H1 (cell line): Measurements from ENCODE around the gene ACAP1. TPM values are rescaled to one million over a fixed set of nuclear protein-coding genes. Genes with fewer than 3 reads are reported as not detected.

Experiments
- GTF2F1 ChIP-seq: IDR thresholded peaks from 2 replicates; pipeline ENCODE4 v1.6.1; 2012; ENCODE audit warnings: low read depth, low read length, improper control_type of control experiment, borderline replicate concordance
- POLR2AphosphoS5 ChIP-seq: IDR thresholded peaks from 2 replicates; pipeline ENCODE4 v1.6.1; 2011; ENCODE audit warnings: low read depth, low read length
- RBBP5 ChIP-seq: IDR thresholded peaks from 2 replicates; pipeline ENCODE4 v1.7.1; 2012; ENCODE audit warnings: low read depth, mild to moderate bottlenecking, inconsistent platforms, low read length, moderate library complexity, borderline replicate concordance
- RFX5 ChIP-seq: IDR thresholded peaks from 2 replicates; pipeline ENCODE4 v1.6.1; 2011; ENCODE audit warnings: low read depth, low read length, improper control_type of control experiment, borderline replicate concordance
- SIN3A ChIP-seq, 2 experiments: IDR thresholded peaks in 1 of 2; conservative IDR thresholded peaks in 1 of 2; 2 replicates each; pipeline ENCODE4 v1.6.1; 2011 to 2012; ENCODE audit warnings: low read length in 2 of 2, improper control_type of control experiment in 1 of 2, low read depth in 1 of 2, mild to moderate bottlenecking in 1 of 2
- SIRT6 ChIP-seq: IDR thresholded peaks from one replicate; pipeline ENCODE4 v1.7.1; 2012; ENCODE audit warnings: low read length, inconsistent platforms
- SRF ChIP-seq: IDR thresholded peaks from 2 replicates; pipeline ENCODE4 v1.6.1; 2011; ENCODE audit warnings: mild to moderate bottlenecking, low read depth, low read length, moderate library complexity
- SUZ12 ChIP-seq: fragments of 200-600 bp; sonication (generic); IDR thresholded peaks from 2 replicates; pipeline ENCODE4 v1.6.1; 2012; ENCODE audit warnings: mild to moderate bottlenecking, inconsistent platforms, low read length, moderate library complexity, mixed read lengths
- polyA plus RNA-seq, 7 experiments: library from polyadenylated mRNA; depleted of rRNA in 3 of 7; stranded (reverse) in 5 of 7; unstranded in 2 of 7; fragments of >200 nt in 5 of 7; fragments of 200-250 nt in 2 of 7; gene quantifications; 1 replicate in 5 of 7; 2 replicates in 1 of 7; 4 replicates in 1 of 7; pipeline versions ENCODE4 v1.2.1 to v1.2.3, GENCODE V29; 2011 to 2013; ENCODE audit warnings: missing spikeins in 2 of 7, mixed read lengths in 2 of 7
- total RNA-seq: library from RNA; stranded (reverse); fragmentation: NEBNext Ultra II Directional; extraction: Animal tissue kit (Norgen Biotek cat#: 25700); gene quantifications from 2 replicates; pipeline ENCODE4 v1.2.1, GENCODE V29; 2021
- TF ChIP-seq, protein P1 (sequence below): IDR thresholded peaks from 2 replicates; pipeline ENCODE4 v1.6.1; 2012; ENCODE audit warnings: inconsistent platforms

The ACAP1 gene
- total and polyA plus RNA-seq, 2 of the 8 experiments (the other 6 are each of a cell fraction or from before 2014, with no cell fraction given) = 11.9 to 45.1 TPM

DNA sequence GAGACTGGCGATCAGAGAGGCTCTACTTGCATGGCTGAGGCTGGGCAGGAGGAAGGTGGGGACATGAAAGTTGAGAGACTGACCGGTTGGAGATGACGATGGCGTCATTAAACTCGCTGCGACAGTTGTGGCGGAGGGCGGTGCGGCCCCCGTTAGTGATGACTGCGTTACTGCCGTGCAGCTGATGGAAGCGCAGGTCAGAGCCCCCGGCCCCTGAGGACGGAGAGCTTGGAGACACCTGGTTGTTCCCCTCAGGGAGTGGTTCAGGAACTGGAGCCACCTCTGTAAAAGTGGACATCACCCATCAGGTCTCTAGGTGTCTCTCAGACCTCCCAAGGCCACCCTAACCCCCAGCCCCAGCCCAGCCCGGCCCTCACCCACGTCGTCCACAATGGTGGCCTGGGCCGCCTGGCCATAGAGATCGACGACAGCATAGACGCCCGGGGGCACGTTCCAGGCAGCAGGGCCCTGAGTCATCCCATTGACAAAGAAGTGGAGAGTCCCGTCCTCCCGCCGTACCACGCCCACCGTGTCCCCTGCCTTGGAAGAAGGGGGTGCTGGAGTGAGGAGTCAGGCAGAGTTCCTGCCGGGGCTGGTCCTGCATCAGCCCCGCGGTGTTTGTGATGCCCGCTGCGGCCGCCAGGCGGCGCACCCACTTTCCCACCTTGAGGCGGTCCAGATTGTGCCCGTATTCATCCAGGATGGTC is 12.4 kb upstream of the ACAP1 start (continued):
- TF ChIP-seq GTF2F1 (no peak), RBBP5 (no peak), RFX5 (no peak), SUZ12 (no peak), SRF (no peak), SIN3A (conservative IDR thresholded peaks at IDR 0.05 in 1 of 2, IDR thresholded peaks at IDR 0.05 in 1 of 2; ENCODE audit: low read depth in 1 of 2, low read length in 2 of 2) (no peak; a peak in 1 of 4 replicates), POLR2AphosphoS5 (no peak), SIRT6 (no peak)
- TF ChIP-seq, protein P1, sequence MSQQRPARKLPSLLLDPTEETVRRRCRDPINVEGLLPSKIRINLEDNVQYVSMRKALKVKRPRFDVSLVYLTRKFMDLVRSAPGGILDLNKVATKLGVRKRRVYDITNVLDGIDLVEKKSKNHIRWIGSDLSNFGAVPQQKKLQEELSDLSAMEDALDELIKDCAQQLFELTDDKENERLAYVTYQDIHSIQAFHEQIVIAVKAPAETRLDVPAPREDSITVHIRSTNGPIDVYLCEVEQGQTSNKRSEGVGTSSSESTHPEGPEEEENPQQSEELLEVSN = no peak; the same call in 1 of the 2 replicates
